Measurements from ENCODE around the gene THSD7A.
"Not testable (repeated sequence)": the region's sequence is repeated elsewhere in the genome, so short reads cannot be mapped to it uniquely, and the experiment has no call there.

Gene THSD7A

GRCh38 chr7:11450281-11450680, 381.7 kb downstream of the THSD7A start:
- no peaks in the 10 kb centered on the region for H3K36me3 ChIP-seq
- H3K27me3 ChIP-seq, result no peaks in the 10 kb centered on the region
- no peak overlapping the region for H3K27ac ChIP-seq
- no peak for TF ChIP-seq CTCF (IDR thresholded peaks at IDR 0.05)
- H3K4me3 ChIP-seq (ENCODE audit: low read depth in 1 of 2, low read length in 1 of 2), result no peak overlapping the region
- no peaks in the 10 kb centered on the region for H3K4me1 ChIP-seq (ENCODE audit: control insufficient read depth in 1 of 2, insufficient read depth in 1 of 2, low read depth in 1 of 2, low read length in 1 of 2)
- no peaks in the 10 kb centered on the region for H3K9me3 ChIP-seq

GRCh38 chr7:11449316-11449715, 382.7 kb downstream of the THSD7A start:
- no peak for TF ChIP-seq CTCF (IDR thresholded peaks at IDR 0.05)
- H3K4me1 ChIP-seq (ENCODE audit: control insufficient read depth in 1 of 2, insufficient read depth in 1 of 2, low read depth in 1 of 2, low read length in 1 of 2), result no peaks in the 10 kb centered on the region
- H3K4me3 ChIP-seq (ENCODE audit: low read depth in 1 of 2, low read length in 1 of 2), result no peak overlapping the region
- no peaks in the 10 kb centered on the region for H3K27me3 ChIP-seq
- H3K27ac ChIP-seq, result no peak overlapping the region
- H3K9me3 ChIP-seq, result no peaks in the 10 kb centered on the region
- no peaks in the 10 kb centered on the region for H3K36me3 ChIP-seq

- Histone ChIP-seq H3K27ac (no peak overlapping the region), H3K4me1 (ENCODE audit: control insufficient read depth in 1 of 2, insufficient read depth in 1 of 2, low read depth in 1 of 2, low read length in 1 of 2) (no peaks in the 10 kb centered on the region), H3K4me3 (ENCODE audit: low read depth in 1 of 2, low read length in 1 of 2) (no peak overlapping the region), H3K9me3 (no peaks in the 10 kb centered on the region), H3K36me3 (no peaks in the 10 kb centered on the region), H3K27me3 (no peaks in the 10 kb centered on the region)
- TF ChIP-seq CTCF (IDR thresholded peaks at IDR 0.05), result no peak
These were observed 383.7 kb downstream of the THSD7A start for GRCh38 chr7:11448323-11448722.

- Histone ChIP-seq H3K27me3 (no peaks in the 10 kb centered on the region), H3K4me3 (ENCODE audit: low read depth in 1 of 2, low read length in 1 of 2) (no peak overlapping the region), H3K27ac (no peak overlapping the region), H3K36me3 (no peaks in the 10 kb centered on the region), H3K4me1 (ENCODE audit: control insufficient read depth in 1 of 2, insufficient read depth in 1 of 2, low read depth in 1 of 2, low read length in 1 of 2) (no peaks in the 10 kb centered on the region), H3K9me3 (no peaks in the 10 kb centered on the region)
- no peak for TF ChIP-seq CTCF (IDR thresholded peaks at IDR 0.05)
These were observed 384.9 kb downstream of the THSD7A start for GRCh38 chr7:11447106-11447505.

GRCh38 chr7:11443934-11444333, 388.1 kb downstream of the THSD7A start:
- H3K4me1 ChIP-seq (ENCODE audit: control insufficient read depth in 1 of 2, insufficient read depth in 1 of 2, low read depth in 1 of 2, low read length in 1 of 2); H3K36me3 ChIP-seq; H3K27ac ChIP-seq; H3K4me3 ChIP-seq (ENCODE audit: low read depth in 1 of 2, low read length in 1 of 2); H3K27me3 ChIP-seq; H3K9me3 ChIP-seq: not testable (repeated sequence)

- Histone ChIP-seq H3K27ac (no peak overlapping the region), H3K36me3 (no peaks in the 10 kb centered on the region), H3K27me3 (no peaks in the 10 kb centered on the region), H3K9me3 (no peaks in the 10 kb centered on the region), H3K4me3 (ENCODE audit: low read depth in 1 of 2, low read length in 1 of 2) (no peak overlapping the region), H3K4me1 (ENCODE audit: control insufficient read depth in 1 of 2, insufficient read depth in 1 of 2, low read depth in 1 of 2, low read length in 1 of 2) (no peaks in the 10 kb centered on the region)
- TF ChIP-seq CTCF (IDR thresholded peaks at IDR 0.05), result no peak
These were observed 394.0 kb downstream of the THSD7A start for GRCh38 chr7:11437994-11438393.

Data from neutrophil (primary cell).